ENCODE data around the gene TCF25.

DNA sequence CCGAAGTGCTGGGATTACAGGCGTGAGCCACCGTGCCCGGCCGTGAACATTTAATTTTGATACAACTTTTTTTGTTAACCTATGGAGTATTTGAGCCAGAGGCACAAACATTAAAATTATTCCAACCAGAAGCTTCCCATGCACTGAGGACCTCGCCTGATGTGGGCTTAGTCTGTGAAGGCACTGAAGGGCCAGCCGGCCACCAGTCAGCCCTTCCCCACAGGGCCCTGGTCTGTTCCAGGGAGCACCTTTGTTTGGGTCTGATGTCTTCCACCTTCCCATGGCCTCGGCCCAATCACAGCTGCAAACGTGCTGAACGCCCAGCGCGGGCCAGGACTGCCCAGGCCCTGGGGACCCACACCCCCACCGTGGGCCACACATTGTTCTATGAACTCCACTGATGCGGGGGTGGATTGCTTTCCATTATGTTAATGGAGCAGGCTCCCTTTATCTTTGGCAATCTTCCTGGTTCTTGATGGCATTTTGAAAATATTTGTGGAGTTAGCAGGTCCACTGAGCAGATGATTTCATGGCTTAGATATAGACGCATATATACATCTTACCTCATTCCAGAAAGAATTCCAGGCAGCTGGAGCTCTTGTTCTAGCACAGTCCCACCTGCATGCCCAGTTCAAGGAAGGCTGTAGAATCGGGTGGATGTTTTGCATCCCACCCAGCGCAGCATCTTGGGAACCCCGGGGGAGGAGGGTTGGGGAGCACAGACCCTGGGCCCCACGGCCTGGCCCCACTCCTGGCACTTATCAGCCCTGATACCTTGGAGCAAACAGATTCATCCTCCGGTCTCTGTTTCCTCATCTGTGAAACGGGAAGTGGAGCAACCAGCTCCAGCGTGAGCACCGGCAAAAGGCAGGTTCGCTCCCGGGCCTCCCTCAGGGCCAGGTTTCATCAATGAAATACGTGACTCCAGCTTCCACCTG is 30.7 kb upstream of the TCF25 start:
- TF ChIP-seq POLR2A (IDR thresholded peaks at IDR 0.05): no peak
- TF ChIP-seq, protein P1, sequence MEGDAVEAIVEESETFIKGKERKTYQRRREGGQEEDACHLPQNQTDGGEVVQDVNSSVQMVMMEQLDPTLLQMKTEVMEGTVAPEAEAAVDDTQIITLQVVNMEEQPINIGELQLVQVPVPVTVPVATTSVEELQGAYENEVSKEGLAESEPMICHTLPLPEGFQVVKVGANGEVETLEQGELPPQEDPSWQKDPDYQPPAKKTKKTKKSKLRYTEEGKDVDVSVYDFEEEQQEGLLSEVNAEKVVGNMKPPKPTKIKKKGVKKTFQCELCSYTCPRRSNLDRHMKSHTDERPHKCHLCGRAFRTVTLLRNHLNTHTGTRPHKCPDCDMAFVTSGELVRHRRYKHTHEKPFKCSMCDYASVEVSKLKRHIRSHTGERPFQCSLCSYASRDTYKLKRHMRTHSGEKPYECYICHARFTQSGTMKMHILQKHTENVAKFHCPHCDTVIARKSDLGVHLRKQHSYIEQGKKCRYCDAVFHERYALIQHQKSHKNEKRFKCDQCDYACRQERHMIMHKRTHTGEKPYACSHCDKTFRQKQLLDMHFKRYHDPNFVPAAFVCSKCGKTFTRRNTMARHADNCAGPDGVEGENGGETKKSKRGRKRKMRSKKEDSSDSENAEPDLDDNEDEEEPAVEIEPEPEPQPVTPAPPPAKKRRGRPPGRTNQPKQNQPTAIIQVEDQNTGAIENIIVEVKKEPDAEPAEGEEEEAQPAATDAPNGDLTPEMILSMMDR (IDR thresholded peaks at IDR 0.05): no peak
